ENCODE results near the gene TBL1X.

DNA sequence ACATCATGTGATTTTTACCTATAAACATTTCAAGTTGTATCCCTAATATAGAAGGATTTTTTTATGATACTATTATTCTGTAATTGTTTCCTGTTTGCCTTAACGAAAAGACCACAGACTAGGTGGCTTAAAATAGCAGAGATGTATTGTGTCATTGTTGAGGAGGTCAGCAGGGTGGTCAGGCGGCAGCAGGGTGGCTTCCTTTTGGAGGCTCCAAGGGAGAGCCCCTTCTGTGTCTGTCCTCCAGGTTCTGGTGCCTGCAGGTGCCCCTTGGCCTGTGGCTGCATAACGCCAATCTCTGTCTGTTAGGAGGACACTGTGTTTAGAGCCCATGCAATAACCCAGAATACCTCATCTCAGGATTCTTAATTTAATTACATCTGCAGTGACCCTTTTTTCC lies 118.1 kb downstream of the TBL1X start:
- TF ChIP-seq, protein P1, sequence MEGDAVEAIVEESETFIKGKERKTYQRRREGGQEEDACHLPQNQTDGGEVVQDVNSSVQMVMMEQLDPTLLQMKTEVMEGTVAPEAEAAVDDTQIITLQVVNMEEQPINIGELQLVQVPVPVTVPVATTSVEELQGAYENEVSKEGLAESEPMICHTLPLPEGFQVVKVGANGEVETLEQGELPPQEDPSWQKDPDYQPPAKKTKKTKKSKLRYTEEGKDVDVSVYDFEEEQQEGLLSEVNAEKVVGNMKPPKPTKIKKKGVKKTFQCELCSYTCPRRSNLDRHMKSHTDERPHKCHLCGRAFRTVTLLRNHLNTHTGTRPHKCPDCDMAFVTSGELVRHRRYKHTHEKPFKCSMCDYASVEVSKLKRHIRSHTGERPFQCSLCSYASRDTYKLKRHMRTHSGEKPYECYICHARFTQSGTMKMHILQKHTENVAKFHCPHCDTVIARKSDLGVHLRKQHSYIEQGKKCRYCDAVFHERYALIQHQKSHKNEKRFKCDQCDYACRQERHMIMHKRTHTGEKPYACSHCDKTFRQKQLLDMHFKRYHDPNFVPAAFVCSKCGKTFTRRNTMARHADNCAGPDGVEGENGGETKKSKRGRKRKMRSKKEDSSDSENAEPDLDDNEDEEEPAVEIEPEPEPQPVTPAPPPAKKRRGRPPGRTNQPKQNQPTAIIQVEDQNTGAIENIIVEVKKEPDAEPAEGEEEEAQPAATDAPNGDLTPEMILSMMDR (IDR thresholded peaks at IDR 0.05), result no peak
- TF ChIP-seq POLR2A (IDR thresholded peaks at IDR 0.05; ENCODE audit: low read depth), result no peak
- TF ChIP-seq POLR2AphosphoS5 (IDR thresholded peaks at IDR 0.05), result no peak
- TF ChIP-seq EP300 (IDR thresholded peaks at IDR 0.05), result no peak

All from esophagus muscularis mucosa (tissue), 4 donors.